ENCODE results near the gene HACE1.

Gene HACE1

DNA sequence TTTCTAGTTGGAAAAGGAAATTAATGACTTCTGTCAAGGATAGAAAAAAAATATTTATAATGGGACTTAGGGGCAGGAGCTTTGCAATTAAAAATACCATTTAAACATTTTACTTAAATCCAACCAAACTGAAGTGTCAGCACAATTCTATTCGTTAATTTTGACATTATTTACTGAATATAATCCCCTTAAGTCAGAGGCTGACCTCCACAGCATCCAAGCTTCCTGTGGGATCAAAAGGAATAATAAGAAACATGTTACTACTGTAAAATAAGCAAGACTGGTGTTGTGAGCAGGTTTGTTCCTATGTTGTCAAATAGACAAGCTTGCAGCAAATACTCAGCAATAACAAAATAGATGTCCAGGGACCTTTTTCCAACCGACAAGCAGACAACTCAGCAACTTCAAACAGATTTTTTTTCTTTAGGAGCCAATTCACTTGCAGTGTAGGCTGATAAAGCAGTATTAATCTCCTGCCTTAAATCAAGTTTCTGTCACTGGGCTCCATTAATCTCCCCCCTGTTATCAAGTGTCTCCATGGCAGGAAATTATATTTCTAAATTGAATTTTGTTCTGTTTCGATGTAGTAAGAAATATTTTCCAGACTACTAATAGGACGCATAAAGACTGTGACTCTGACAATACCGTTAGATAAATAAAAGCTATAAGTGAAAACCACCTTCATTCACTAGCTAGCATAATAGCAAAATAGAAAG lies 157.4 kb downstream of the HACE1 start:
- no peak overlapping the region for H3K27ac ChIP-seq (replicated peaks)
- no peak overlapping the region for H3K4me3 ChIP-seq (replicated peaks; ENCODE audit: insufficient read depth, low read length)
- no peak for DNase-seq (ENCODE audit: low read depth in 1 of 2, low spot score in 1 of 2)
- TF ChIP-seq SPI1 (IDR thresholded peaks at IDR 0.05; ENCODE audit: borderline replicate concordance, low read depth), result no peak
- no peak for TF ChIP-seq CTCF (IDR thresholded peaks at IDR 0.05; ENCODE audit: insufficient read depth, low read length)
- no peak for TF ChIP-seq POLR2AphosphoS5 (IDR thresholded peaks at IDR 0.05; ENCODE audit: low read depth)
- no peak for TF ChIP-seq GABPA (IDR thresholded peaks at IDR 0.05; ENCODE audit: low read depth)
- TF ChIP-seq, protein P1, sequence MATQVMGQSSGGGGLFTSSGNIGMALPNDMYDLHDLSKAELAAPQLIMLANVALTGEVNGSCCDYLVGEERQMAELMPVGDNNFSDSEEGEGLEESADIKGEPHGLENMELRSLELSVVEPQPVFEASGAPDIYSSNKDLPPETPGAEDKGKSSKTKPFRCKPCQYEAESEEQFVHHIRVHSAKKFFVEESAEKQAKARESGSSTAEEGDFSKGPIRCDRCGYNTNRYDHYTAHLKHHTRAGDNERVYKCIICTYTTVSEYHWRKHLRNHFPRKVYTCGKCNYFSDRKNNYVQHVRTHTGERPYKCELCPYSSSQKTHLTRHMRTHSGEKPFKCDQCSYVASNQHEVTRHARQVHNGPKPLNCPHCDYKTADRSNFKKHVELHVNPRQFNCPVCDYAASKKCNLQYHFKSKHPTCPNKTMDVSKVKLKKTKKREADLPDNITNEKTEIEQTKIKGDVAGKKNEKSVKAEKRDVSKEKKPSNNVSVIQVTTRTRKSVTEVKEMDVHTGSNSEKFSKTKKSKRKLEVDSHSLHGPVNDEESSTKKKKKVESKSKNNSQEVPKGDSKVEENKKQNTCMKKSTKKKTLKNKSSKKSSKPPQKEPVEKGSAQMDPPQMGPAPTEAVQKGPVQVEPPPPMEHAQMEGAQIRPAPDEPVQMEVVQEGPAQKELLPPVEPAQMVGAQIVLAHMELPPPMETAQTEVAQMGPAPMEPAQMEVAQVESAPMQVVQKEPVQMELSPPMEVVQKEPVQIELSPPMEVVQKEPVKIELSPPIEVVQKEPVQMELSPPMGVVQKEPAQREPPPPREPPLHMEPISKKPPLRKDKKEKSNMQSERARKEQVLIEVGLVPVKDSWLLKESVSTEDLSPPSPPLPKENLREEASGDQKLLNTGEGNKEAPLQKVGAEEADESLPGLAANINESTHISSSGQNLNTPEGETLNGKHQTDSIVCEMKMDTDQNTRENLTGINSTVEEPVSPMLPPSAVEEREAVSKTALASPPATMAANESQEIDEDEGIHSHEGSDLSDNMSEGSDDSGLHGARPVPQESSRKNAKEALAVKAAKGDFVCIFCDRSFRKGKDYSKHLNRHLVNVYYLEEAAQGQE (IDR thresholded peaks at IDR 0.05; ENCODE audit: insufficient replicate concordance, low read depth), result no peak
- H3K27me3 ChIP-seq (ENCODE audit: insufficient read depth, poor library complexity, severe bottlenecking), result no peaks in the 10 kb centered on the region

GRCh38 chr6:104700371-104701185 lies 159.1 kb downstream of the HACE1 start:
- H3K4me3 ChIP-seq (replicated peaks; ENCODE audit: insufficient read depth, low read length), result no peak overlapping the region
- H3K27me3 ChIP-seq (ENCODE audit: insufficient read depth, poor library complexity, severe bottlenecking), result no peaks in the 10 kb centered on the region
- H3K27ac ChIP-seq (replicated peaks), result no peak overlapping the region
- no peak for TF ChIP-seq GABPA (IDR thresholded peaks at IDR 0.05; ENCODE audit: low read depth)
- no peak for TF ChIP-seq CTCF (IDR thresholded peaks at IDR 0.05; ENCODE audit: insufficient read depth, low read length)
- no peak for TF ChIP-seq POLR2AphosphoS5 (IDR thresholded peaks at IDR 0.05; ENCODE audit: low read depth)
- TF ChIP-seq SPI1 (IDR thresholded peaks at IDR 0.05; ENCODE audit: borderline replicate concordance, low read depth), result no peak
- TF ChIP-seq, protein P1 (IDR thresholded peaks at IDR 0.05; ENCODE audit: insufficient replicate concordance, low read depth), result no peak
- DNase-seq (ENCODE audit: low read depth in 1 of 2, low spot score in 1 of 2), result no peak

- no peak for DNase-seq (ENCODE audit: low read depth in 1 of 2, low spot score in 1 of 2)
- Histone ChIP-seq H3K4me3 (replicated peaks; ENCODE audit: insufficient read depth, low read length) (no peak overlapping the region), H3K27me3 (ENCODE audit: insufficient read depth, poor library complexity, severe bottlenecking) (no peaks in the 10 kb centered on the region), H3K27ac (replicated peaks) (no peak overlapping the region)
- no peak for TF ChIP-seq CTCF (IDR thresholded peaks at IDR 0.05; ENCODE audit: insufficient read depth, low read length)
- TF ChIP-seq, protein P1 (IDR thresholded peaks at IDR 0.05; ENCODE audit: insufficient replicate concordance, low read depth), result no peak
- TF ChIP-seq SPI1 (IDR thresholded peaks at IDR 0.05; ENCODE audit: borderline replicate concordance, low read depth), result no peak
- TF ChIP-seq POLR2AphosphoS5 (IDR thresholded peaks at IDR 0.05; ENCODE audit: low read depth), result no peak
- TF ChIP-seq GABPA (IDR thresholded peaks at IDR 0.05; ENCODE audit: low read depth), result no peak
These were observed 160.0 kb downstream of the HACE1 start for GRCh38 chr6:104699593-104700329.

Measured in HL-60 (cell line).